IMR-90 (cell line): ENCODE results near the gene ERN1. TPM values are rescaled to one million over a fixed set of nuclear protein-coding genes. Genes with fewer than 3 reads are reported as not detected.

Source experiments
- ATAC-seq: fragments of 200-7000 bp; cut with Tn5 transposase; 2 replicates; pipeline ENCODE4 v1.9.1; 2020; ENCODE audit warnings: low read depth, mild to moderate bottlenecking, moderate library complexity
- BruUV-seq: library from RNA; stranded (reverse); fragments of 400-500 nt; replicated peaks from 2 replicates; lab custom pipeline; 2021; lab: Mats Ljungman, UMichigan
- CTCF ChIA-PET: fragments of 300-600 bp; formaldehyde crosslinking; extraction: SDS; loops from one replicate; lab custom pipeline; 2021; ENCODE audit warnings: antibody characterized with exemption; lab: Yijun Ruan, JAX
- POLR2A ChIA-PET: fragments of 300-600 bp; sonication (Branson Sonifier 250); formaldehyde crosslinking; loops from one replicate; lab custom pipeline; 2022; ENCODE audit warnings: antibody characterized with exemption; ENCODE audit not compliant: unreplicated experiment; lab: Charles Lee
- DNase-seq: peaks from one replicate; pipeline ENCODE4 v3.0.0; 2013
- H2AFZ ChIP-seq: replicated peaks from 2 replicates; pipeline ENCODE3; 2013; ENCODE audit warnings: low read length, mild to moderate bottlenecking; ENCODE audit not compliant: poor library complexity
- H2AK5ac ChIP-seq: 2 replicates; pipeline ENCODE4 v1.6.1; 2013; ENCODE audit warnings: low read depth, low read length, inconsistent platforms
- H2AK9ac ChIP-seq: replicated peaks from 2 replicates; pipeline ENCODE3; 2013; ENCODE audit warnings: mild to moderate bottlenecking, low read depth, low read length, moderate library complexity; ENCODE audit not compliant: poor library complexity
- H2BK120ac ChIP-seq: 2 replicates; pipeline ENCODE4 v1.6.1; 2013; ENCODE audit warnings: low read depth, low read length, inconsistent platforms
- H2BK15ac ChIP-seq: 3 replicates; pipeline ENCODE4 v1.6.1; 2013; ENCODE audit warnings: low read depth, low read length, inconsistent platforms
- H2BK20ac ChIP-seq: 2 replicates; pipeline ENCODE4 v1.6.1; 2013; ENCODE audit warnings: low read depth, mild to moderate bottlenecking, inconsistent platforms, low read length, moderate library complexity
- H2BK5ac ChIP-seq: 2 replicates; pipeline ENCODE4 v1.6.1; 2013; ENCODE audit warnings: mild to moderate bottlenecking, low read depth, low read length, inconsistent platforms; ENCODE audit not compliant: poor library complexity, severe bottlenecking
- H3K14ac ChIP-seq: replicated peaks from 2 replicates; pipeline ENCODE4 v1.6.1; 2013; ENCODE audit warnings: low read depth, low read length, inconsistent platforms
- H3K18ac ChIP-seq: 2 replicates; pipeline ENCODE4 v1.6.1; 2013; ENCODE audit warnings: low read depth, low read length, control low read depth
- H3K23ac ChIP-seq: 2 replicates; pipeline ENCODE4 v1.6.1; 2013; ENCODE audit warnings: low read depth, low read length, inconsistent platforms
- H3K27ac ChIP-seq: 2 replicates; pipeline ENCODE4 v1.5.1; 2013; ENCODE audit warnings: mild to moderate bottlenecking, control low read depth, low read length; ENCODE audit not compliant: insufficient read depth
- H3K27me3 ChIP-seq: 2 replicates; pipeline ENCODE4 v1.6.1; 2013; ENCODE audit warnings: low read length; ENCODE audit not compliant: control insufficient read depth, insufficient read depth
- H3K36me3 ChIP-seq: 2 replicates; pipeline ENCODE4 v1.6.1; 2013; ENCODE audit warnings: low read length, mixed read lengths; ENCODE audit not compliant: control insufficient read depth, insufficient read depth
- H3K4ac ChIP-seq: 2 replicates; pipeline ENCODE4 v1.6.1; 2013; ENCODE audit warnings: low read depth, low read length, inconsistent platforms
- H3K4me1 ChIP-seq: 2 replicates; pipeline ENCODE4 v1.6.1; 2013; ENCODE audit warnings: low read length, mixed read lengths; ENCODE audit not compliant: control insufficient read depth, insufficient read depth
- H3K4me2 ChIP-seq: 2 replicates; pipeline ENCODE4 v1.6.1; 2013; ENCODE audit warnings: low read depth, mild to moderate bottlenecking, control low read depth, low read length, moderate library complexity
- H3K4me3 ChIP-seq: 2 replicates; pipeline ENCODE4 v1.5.1; 2013; ENCODE audit warnings: low read depth, mild to moderate bottlenecking, control low read depth, low read length, moderate library complexity; ENCODE audit not compliant: insufficient read depth
- H3K56ac ChIP-seq: 2 replicates; pipeline ENCODE4 v1.6.1; 2013; ENCODE audit warnings: low read length, inconsistent platforms; ENCODE audit not compliant: insufficient read depth; ENCODE audit errors: extremely low read depth
- H3K79me1 ChIP-seq, 2 experiments: 2 replicates each; pipeline ENCODE4 v1.6.1; 2013; ENCODE audit warnings: low read length in 2 of 2, inconsistent platforms in 1 of 2, low read depth in 1 of 2
- H3K9ac ChIP-seq: 2 replicates; pipeline ENCODE4 v1.6.1; 2013; ENCODE audit warnings: low read depth, low read length, control low read depth
- H3K9me1 ChIP-seq: 2 replicates; pipeline ENCODE4 v1.6.1; 2013; ENCODE audit warnings: low read length, inconsistent platforms; ENCODE audit not compliant: insufficient read depth
- H3K9me3 ChIP-seq: 2 replicates; pipeline ENCODE4 v1.6.1; 2013; ENCODE audit warnings: low read length; ENCODE audit not compliant: control insufficient read depth, insufficient read depth
- H4K20me1 ChIP-seq: 2 replicates; pipeline ENCODE4 v1.6.1; 2013; ENCODE audit warnings: low read length, inconsistent platforms; ENCODE audit not compliant: insufficient read depth
- H4K5ac ChIP-seq: 2 replicates; pipeline ENCODE4 v1.6.1; 2013; ENCODE audit warnings: mild to moderate bottlenecking, low read depth, low read length, control low read depth
- H4K8ac ChIP-seq, 2 experiments: 2 replicates each; pipeline ENCODE4 v1.6.1; 2013; ENCODE audit warnings: low read depth in 2 of 2, low read length in 2 of 2, control low read depth in 1 of 2, inconsistent platforms in 1 of 2
- H4K91ac ChIP-seq: 2 replicates; pipeline ENCODE4 v1.6.1; 2013; ENCODE audit warnings: low read depth, low read length, inconsistent platforms; ENCODE audit not compliant: insufficient read depth
- BHLHE40 ChIP-seq: fragments of 150-350 bp; IDR thresholded peaks from 2 replicates; pipeline ENCODE4 v1.6.1; 2016; ENCODE audit warnings: mild to moderate bottlenecking, low read depth, low read length
- CEBPB ChIP-seq: IDR thresholded peaks from 2 replicates; pipeline ENCODE4 v1.6.1; 2012; ENCODE audit warnings: low read depth, low read length, improper control_type of control experiment
- CHD1 ChIP-seq: IDR thresholded peaks from 2 replicates; pipeline ENCODE4 v1.6.1; 2012; ENCODE audit warnings: low read depth, low read length, improper control_type of control experiment
- FOS ChIP-seq: fragments of 150-350 bp; IDR thresholded peaks from 2 replicates; pipeline ENCODE4 v1.6.1; 2016; ENCODE audit warnings: low read depth, low read length
- MAFK ChIP-seq: IDR thresholded peaks from 2 replicates; pipeline ENCODE4 v1.6.1; 2012; ENCODE audit warnings: low read depth, low read length, improper control_type of control experiment
- MAZ ChIP-seq: IDR thresholded peaks from 2 replicates; pipeline ENCODE4 v1.6.1; 2012; ENCODE audit warnings: low read depth, mild to moderate bottlenecking, low read length, improper control_type of control experiment, moderate library complexity, borderline replicate concordance
- MXI1 ChIP-seq: IDR thresholded peaks from 2 replicates; pipeline ENCODE4 v1.6.1; 2012; ENCODE audit warnings: low read depth, mild to moderate bottlenecking, low read length, moderate library complexity, borderline replicate concordance
- NFE2L2 ChIP-seq: fragments of 150-350 bp; IDR thresholded peaks from 2 replicates; pipeline ENCODE4 v1.6.1; 2016; ENCODE audit warnings: low read depth, mild to moderate bottlenecking, low read length
- POLR2A ChIP-seq: IDR thresholded peaks from 2 replicates; pipeline ENCODE4 v1.6.1; 2012; ENCODE audit warnings: mild to moderate bottlenecking, low read depth, low read length
- RAD21 ChIP-seq: IDR thresholded peaks from 2 replicates; pipeline ENCODE4 v1.6.1; 2012; ENCODE audit warnings: low read length, improper control_type of control experiment
- RCOR1 ChIP-seq: IDR thresholded peaks from 2 replicates; pipeline ENCODE4 v1.6.1; 2012; ENCODE audit warnings: mild to moderate bottlenecking, low read length, improper control_type of control experiment; ENCODE audit not compliant: insufficient replicate concordance
- RFX5 ChIP-seq: IDR thresholded peaks from 2 replicates; pipeline ENCODE4 v1.8.0; 2012; ENCODE audit warnings: low read depth, mild to moderate bottlenecking, low read length, moderate library complexity
- SMC3 ChIP-seq: fragments of 150-350 bp; IDR thresholded peaks from 2 replicates; pipeline ENCODE4 v1.6.1; 2016; ENCODE audit warnings: low read depth, mild to moderate bottlenecking, antibody characterized with exemption, low read length, moderate library complexity
- WGBS, 2 experiments: methylation state at CpG; one replicate each; pipeline versions ENCODE4 v1.1.5 to v1.1.7; 2013; ENCODE audit warnings: missing lambda C conversion rate in 2 of 2; ENCODE audit not compliant: insufficient read length in 1 of 2; ENCODE audit errors: extremely low coverage in 2 of 2; 5-methylcytosine and 5-hydroxymethylcytosine counted together
- dilution Hi-C: fragments of 300-500 bp; cut with HindIII; formaldehyde crosslinking; loops from one replicate; pipeline ENCODE4 v1.14.3; 2018; ENCODE audit warnings: low sequenced_read_pairs; ENCODE audit not compliant: unreplicated experiment
- in situ Hi-C: fragments of 300-500 bp; cut with MboI; formaldehyde crosslinking; loops from 3 replicates; pipeline ENCODE4 v1.14.3; 2019; ENCODE audit warnings: low sequenced_read_pairs, inconsistent platforms, mixed read lengths
- intact Hi-C: fragments of 100-400 bp; cut with micrococcal nuclease; formaldehyde crosslinking; loops from 2 replicates; pipeline ENCODE4 v1.10.0; 2022
- polyA plus RNA-seq, 3 experiments: library from polyadenylated mRNA; depleted of rRNA; stranded (reverse); fragments of >200 nt; gene quantifications; 2 replicates each; pipeline ENCODE4 v1.2.3, GENCODE V29; 2012; ENCODE audit warnings: low replicate concordance in 1 of 3
- total RNA-seq: library from RNA; depleted of rRNA; stranded (reverse); fragments of >200 nt; gene quantifications from 2 replicates; pipeline ENCODE4 v1.2.3, GENCODE V29; 2012
- TF ChIP-seq, protein P1 (sequence below): fragments of 150-350 bp; IDR thresholded peaks from 2 replicates; pipeline ENCODE4 v1.6.1; 2017; ENCODE audit warnings: mild to moderate bottlenecking, antibody characterized with exemption, low read length, low read depth
- TF ChIP-seq, protein P2 (sequence below): fragments of 150-350 bp; IDR thresholded peaks from 2 replicates; pipeline ENCODE4 v1.6.1; 2016; ENCODE audit warnings: low read depth, mild to moderate bottlenecking, low read length, moderate library complexity, borderline replicate concordance
- TF ChIP-seq, protein P3 (sequence below): conservative IDR thresholded peaks from 2 replicates; pipeline ENCODE4 v1.5.1; 2012; ENCODE audit warnings: mild to moderate bottlenecking, low read depth, low read length, improper control_type of control experiment

The ERN1 gene
- total and polyA plus RNA-seq, 2 of the 4 experiments (the other 2 are of a cell fraction) = 2.7 to 4.1 TPM

DNA sequence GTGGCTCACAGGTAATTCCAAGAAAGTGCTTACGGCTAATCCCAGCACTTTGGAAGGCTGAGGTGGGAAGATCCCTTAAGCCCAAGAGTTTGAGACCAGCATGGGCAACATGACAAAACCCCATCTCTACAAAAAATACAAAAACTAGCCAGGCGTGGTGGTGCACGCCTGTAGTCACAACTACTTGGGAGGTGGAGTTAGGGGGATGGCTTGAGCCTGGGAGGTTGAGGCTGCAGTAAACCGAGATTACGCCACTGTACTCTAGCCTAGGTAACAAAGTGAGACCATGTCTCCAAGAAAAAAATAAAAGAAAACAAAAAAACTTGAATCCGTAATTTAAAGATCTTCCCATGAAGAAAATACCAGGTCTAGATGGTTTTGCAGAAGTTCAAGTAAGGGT, 114.5 kb downstream of the ERN1 start:
- Histone ChIP-seq H2AK5ac (no peak overlapping the region), H3K4me2 (no peak overlapping the region), H3K27ac (no peak overlapping the region), H4K5ac (no peak overlapping the region), H3K9me1 (no peaks in the 10 kb centered on the region), H3K4me3 (no peak overlapping the region), H3K9ac (no peak overlapping the region), H4K20me1 (no peaks in the 10 kb centered on the region), H2BK15ac (no peak overlapping the region), H4K91ac (no peak overlapping the region), H3K14ac (no peak overlapping the region), H3K18ac (no peak overlapping the region), H2BK20ac (no peak overlapping the region), H3K4me1 (no peaks in the 10 kb centered on the region), H3K56ac (no peak overlapping the region), H3K9me3 (no peaks in the 10 kb centered on the region), H3K23ac (no peak overlapping the region), H4K8ac (no peak overlapping the region), H2BK5ac (no peak overlapping the region), H2BK120ac (no peak overlapping the region), H3K27me3 (peaks cover 8% of the 10 kb centered on the region), H3K79me1 (no peaks in the 10 kb centered on the region), H3K4ac (no peak overlapping the region), H2AFZ (no peak overlapping the region), H3K36me3 (no peaks in the 10 kb centered on the region), H2AK9ac (no peak overlapping the region)
- ATAC-seq (no peak), DNase-seq (no peak)
- intact Hi-C loops = no loop called here
- in situ Hi-C loops = no loop called here
- no TSS peak for BruUV-seq
- ChIA-PET CTCF (no interaction called here), POLR2A (no interaction called here)
- dilution Hi-C loops = no loop called here
- WGBS, 2 experiments = no CpG with 5 or more reads among the region's 6 CpGs
- TF ChIP-seq RCOR1 (no peak), POLR2A (no peak), NFE2L2 (no peak), CEBPB (no peak), MAFK (no peak), SMC3 (no peak), MXI1 (no peak), RFX5 (no peak), FOS (no peak), MAZ (no peak), CHD1 (no peak), BHLHE40 (no peak), RAD21 (no peak)
- TF ChIP-seq, protein P1, sequence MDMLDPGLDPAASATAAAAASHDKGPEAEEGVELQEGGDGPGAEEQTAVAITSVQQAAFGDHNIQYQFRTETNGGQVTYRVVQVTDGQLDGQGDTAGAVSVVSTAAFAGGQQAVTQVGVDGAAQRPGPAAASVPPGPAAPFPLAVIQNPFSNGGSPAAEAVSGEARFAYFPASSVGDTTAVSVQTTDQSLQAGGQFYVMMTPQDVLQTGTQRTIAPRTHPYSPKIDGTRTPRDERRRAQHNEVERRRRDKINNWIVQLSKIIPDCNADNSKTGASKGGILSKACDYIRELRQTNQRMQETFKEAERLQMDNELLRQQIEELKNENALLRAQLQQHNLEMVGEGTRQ = no peak
- TF ChIP-seq, protein P2, sequence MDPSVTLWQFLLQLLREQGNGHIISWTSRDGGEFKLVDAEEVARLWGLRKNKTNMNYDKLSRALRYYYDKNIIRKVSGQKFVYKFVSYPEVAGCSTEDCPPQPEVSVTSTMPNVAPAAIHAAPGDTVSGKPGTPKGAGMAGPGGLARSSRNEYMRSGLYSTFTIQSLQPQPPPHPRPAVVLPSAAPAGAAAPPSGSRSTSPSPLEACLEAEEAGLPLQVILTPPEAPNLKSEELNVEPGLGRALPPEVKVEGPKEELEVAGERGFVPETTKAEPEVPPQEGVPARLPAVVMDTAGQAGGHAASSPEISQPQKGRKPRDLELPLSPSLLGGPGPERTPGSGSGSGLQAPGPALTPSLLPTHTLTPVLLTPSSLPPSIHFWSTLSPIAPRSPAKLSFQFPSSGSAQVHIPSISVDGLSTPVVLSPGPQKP = no peak
- TF ChIP-seq, protein P3, sequence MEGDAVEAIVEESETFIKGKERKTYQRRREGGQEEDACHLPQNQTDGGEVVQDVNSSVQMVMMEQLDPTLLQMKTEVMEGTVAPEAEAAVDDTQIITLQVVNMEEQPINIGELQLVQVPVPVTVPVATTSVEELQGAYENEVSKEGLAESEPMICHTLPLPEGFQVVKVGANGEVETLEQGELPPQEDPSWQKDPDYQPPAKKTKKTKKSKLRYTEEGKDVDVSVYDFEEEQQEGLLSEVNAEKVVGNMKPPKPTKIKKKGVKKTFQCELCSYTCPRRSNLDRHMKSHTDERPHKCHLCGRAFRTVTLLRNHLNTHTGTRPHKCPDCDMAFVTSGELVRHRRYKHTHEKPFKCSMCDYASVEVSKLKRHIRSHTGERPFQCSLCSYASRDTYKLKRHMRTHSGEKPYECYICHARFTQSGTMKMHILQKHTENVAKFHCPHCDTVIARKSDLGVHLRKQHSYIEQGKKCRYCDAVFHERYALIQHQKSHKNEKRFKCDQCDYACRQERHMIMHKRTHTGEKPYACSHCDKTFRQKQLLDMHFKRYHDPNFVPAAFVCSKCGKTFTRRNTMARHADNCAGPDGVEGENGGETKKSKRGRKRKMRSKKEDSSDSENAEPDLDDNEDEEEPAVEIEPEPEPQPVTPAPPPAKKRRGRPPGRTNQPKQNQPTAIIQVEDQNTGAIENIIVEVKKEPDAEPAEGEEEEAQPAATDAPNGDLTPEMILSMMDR = no peak
